ENCODE data around the gene CARD10. TPM values are rescaled to one million over a fixed set of nuclear protein-coding genes. Genes with fewer than 3 reads are reported as not detected.

The CARD10 gene
- total RNA-seq, 1 experiment from 2014 or later = 17.7 TPM

DNA sequence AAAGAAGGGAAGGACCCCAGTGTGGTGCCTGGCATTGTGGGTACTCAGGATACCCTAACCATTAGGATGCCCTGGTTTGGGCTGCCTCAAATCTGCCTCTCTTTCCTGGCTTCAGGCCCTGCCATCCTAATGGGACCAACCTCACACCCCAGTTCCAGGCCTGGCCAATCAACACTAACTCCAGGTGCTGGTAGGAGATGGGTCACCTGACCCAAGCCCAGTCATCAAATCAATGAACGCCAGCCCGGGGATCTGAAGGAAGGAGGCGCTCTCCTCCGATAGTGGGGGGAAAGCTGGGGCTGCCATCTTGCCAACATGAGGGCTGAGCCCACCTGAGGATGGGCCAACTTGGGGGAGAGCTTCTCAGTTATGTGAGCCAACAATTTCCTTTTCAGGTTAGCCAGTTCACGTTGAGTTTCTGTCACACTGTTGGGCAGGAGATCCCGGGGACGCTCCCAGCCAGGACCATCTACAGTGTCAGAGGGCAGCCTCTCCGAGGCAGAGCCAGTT, 45.7 kb downstream of the CARD10 start:
- DNase-seq = no peak
- no peak overlapping the region for H3K56ac ChIP-seq (ENCODE audit: insufficient read length, low read depth, low read length)
- H3K27ac Mint-ChIP-seq = no peak overlapping the region
- no peak overlapping the region for H3K9ac ChIP-seq (ENCODE audit: extremely low read depth, insufficient read length, low read length)
- no peak overlapping the region for H2AFZ ChIP-seq (ENCODE audit: low read length)
- H3K23me2 ChIP-seq (ENCODE audit: insufficient read length, low read depth, low read length, poor library complexity, severe bottlenecking) = no peaks in the 10 kb centered on the region
- H3K4me3 Mint-ChIP-seq = no peak overlapping the region
- peaks cover 2 to 13% of the 10 kb centered on the region in 2 experiments; a peak in 3 of 4 replicates for H3K4me1 Mint-ChIP-seq
- H3K9me3 ChIP-seq (ENCODE audit: control insufficient read depth, low read depth, low read length) = no peaks in the 10 kb centered on the region
- H3K9me3 Mint-ChIP-seq = no peaks in the 10 kb centered on the region
- H2AK5ac ChIP-seq (ENCODE audit: insufficient read length, low read length) = no peak overlapping the region
- H3T11ph ChIP-seq (ENCODE audit: low read length) = no peak overlapping the region
- H4K8ac ChIP-seq (replicated peaks; ENCODE audit: insufficient read length, low read depth, low read length) = no peak overlapping the region
- H4K20me1 ChIP-seq (ENCODE audit: control insufficient read depth, insufficient read depth, insufficient read length) = no peaks in the 10 kb centered on the region
- no peaks in the 10 kb centered on the region for H3K36me3 Mint-ChIP-seq (ENCODE audit: insufficient read depth in 1 of 3, low read depth in 3 of 3)
- H3K79me1 ChIP-seq (ENCODE audit: insufficient read depth, low read depth, low read length, poor library complexity, severe bottlenecking) = no peaks in the 10 kb centered on the region
- H3K18ac ChIP-seq (ENCODE audit: insufficient read length, low read depth, low read length) = no peak overlapping the region
- H4K5ac ChIP-seq (ENCODE audit: insufficient read length, low read depth, low read length) = no peak overlapping the region
- no peak overlapping the region for H2BK15ac ChIP-seq (ENCODE audit: low read depth, low read length)
- no peaks in the 10 kb centered on the region for H3K4me1 ChIP-seq (ENCODE audit: insufficient read depth, low read length)
- no peaks in the 10 kb centered on the region for H3K79me2 ChIP-seq (ENCODE audit: insufficient read depth, low read length)
- no peak overlapping the region for H2BK12ac ChIP-seq (ENCODE audit: insufficient read length, low read depth, low read length)
- peaks cover 25% of the 10 kb centered on the region for H3K27me3 Mint-ChIP-seq (ENCODE audit: low read depth)
- no peak overlapping the region for H3K4ac ChIP-seq (ENCODE audit: low read depth, low read length)
- no peak overlapping the region for H3K14ac ChIP-seq (ENCODE audit: insufficient read depth, low read length)
- no peak overlapping the region for H3K4me2 ChIP-seq (ENCODE audit: insufficient read depth, insufficient read length, low read length)
- H2BK5ac ChIP-seq (ENCODE audit: insufficient read length, low read length) = no peak overlapping the region
- H4K91ac ChIP-seq (ENCODE audit: insufficient read length, low read depth, low read length) = no peak overlapping the region
- H3K27me3 ChIP-seq (ENCODE audit: insufficient read depth, low read length) = no peaks in the 10 kb centered on the region
- H3K23ac ChIP-seq (ENCODE audit: insufficient read length, low read depth, low read length) = no peak overlapping the region
- no CpG with 5 or more reads among the region's 8 CpGs for WGBS (ENCODE audit: extremely low coverage, insufficient read length, low lambda C conversion rate)
- H3K27ac ChIP-seq (ENCODE audit: insufficient read length, low read depth, low read length) = no peak overlapping the region
- TF ChIP-seq, protein P1, sequence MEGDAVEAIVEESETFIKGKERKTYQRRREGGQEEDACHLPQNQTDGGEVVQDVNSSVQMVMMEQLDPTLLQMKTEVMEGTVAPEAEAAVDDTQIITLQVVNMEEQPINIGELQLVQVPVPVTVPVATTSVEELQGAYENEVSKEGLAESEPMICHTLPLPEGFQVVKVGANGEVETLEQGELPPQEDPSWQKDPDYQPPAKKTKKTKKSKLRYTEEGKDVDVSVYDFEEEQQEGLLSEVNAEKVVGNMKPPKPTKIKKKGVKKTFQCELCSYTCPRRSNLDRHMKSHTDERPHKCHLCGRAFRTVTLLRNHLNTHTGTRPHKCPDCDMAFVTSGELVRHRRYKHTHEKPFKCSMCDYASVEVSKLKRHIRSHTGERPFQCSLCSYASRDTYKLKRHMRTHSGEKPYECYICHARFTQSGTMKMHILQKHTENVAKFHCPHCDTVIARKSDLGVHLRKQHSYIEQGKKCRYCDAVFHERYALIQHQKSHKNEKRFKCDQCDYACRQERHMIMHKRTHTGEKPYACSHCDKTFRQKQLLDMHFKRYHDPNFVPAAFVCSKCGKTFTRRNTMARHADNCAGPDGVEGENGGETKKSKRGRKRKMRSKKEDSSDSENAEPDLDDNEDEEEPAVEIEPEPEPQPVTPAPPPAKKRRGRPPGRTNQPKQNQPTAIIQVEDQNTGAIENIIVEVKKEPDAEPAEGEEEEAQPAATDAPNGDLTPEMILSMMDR (conservative IDR thresholded peaks at IDR 0.05) = no peak
- no peak overlapping the region for H2BK20ac ChIP-seq (ENCODE audit: low read depth, low read length, poor library complexity, severe bottlenecking)
- no peak overlapping the region for H2BK120ac ChIP-seq (ENCODE audit: low read depth, low read length, poor library complexity, severe bottlenecking)
